Measurements from ENCODE around the gene LRRC18.

LRRC18 gene

DNA sequence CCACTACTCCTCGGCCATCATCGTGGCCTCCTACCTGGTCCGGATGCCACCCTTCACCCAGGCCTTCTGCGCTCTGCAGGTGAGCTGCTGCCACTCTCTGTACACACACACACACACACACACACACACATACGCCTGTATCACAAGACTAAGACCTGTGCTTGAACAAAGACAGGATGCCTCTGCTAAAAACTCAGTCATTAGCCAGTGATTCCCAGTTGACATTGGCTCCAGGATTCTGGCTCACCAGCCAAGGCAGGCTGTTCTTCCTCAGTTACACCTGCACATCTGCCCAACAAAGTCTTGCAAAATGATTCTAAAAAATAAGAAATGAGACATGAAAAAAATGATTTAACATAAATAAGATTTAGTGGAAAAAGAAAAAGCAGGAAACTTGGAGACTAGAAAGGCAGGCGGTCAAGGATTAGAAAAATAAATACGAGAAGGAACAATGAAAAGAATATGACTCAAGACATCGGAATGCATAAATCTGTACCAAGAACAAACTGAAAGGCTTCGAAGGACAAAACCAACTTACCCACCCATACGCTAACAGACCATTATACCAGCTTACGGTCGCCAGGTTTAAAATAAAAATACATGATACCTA lies 7.4 kb upstream of the LRRC18 start:
- in situ Hi-C loops (cut with MboI; ENCODE audit: low sequenced_read_pairs), result no loop called here

DNA sequence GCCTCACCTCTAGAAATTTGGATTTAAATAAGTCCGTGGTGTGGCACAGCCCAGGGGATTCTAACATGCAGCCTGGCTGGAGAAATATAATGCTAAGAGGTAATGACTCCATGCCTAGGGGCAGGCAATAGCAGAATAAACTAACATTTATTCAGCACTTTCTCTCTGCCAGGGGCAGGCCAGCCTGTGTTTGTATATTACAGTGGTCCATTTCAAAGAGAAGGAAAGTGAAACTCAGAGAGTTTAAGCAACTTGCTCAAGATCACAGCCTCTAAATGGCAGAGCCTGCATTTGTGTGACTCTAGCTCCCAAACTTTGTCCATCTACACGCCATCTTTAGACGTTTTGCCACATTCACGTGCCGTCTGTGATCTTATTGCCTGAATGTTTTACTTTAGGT lies 6.7 kb upstream of the LRRC18 start:
- in situ Hi-C loops (cut with MboI; ENCODE audit: low sequenced_read_pairs), result no loop called here

DNA sequence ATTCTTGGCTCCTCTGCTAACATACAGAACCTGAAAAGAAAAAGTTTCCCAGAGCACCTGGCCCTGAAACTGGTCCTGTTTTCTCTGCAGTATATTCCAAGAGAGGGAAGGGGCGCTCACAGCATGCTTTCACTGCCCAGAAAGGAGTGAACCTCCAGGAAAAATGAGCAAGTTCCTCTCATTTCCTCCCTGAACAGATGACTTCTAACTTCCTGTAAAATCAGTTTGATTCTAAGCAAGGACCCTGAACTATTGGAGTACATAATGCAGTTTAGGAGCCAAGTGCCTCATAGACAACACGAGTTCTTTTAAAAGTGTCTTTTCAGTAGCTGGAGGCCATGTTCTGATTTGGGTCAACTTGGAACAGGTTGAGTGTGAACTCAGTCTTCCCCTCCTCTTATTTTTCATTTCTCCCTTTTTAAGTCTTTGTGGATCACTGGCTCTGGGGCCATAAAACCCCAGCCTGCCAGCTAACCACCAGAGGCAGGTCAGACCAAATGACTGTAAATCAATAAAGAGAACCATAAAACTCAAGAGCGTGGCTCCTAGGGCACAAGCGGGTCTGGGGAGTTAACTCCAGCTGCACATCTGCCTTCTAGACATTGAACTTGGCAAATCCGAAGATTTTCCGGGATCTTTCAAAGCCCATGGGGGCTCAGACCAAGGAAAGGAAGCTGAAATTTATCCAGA lies 5.9 kb upstream of the LRRC18 start:
- in situ Hi-C loops (cut with MboI; ENCODE audit: low sequenced_read_pairs), result no loop called here

DNA sequence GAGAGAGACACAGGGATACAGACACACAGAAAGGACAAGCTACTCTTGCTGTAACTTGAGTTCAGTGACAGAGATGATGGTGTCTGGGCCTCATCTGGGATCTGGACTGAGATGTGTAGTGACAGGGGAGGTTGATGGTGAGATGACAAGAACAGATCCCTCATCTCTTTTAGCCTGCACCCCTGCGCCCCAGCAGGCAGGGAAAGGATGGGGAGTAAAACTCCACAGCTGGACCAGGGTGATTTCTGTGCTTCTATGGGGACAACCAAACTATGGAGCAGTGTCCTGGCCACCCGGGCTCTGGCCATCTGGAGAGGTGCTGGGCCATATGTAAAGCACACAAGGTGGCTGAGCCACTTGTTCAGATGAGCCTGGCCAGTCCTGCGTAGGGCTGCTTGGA lies 4.5 kb upstream of the LRRC18 start:
- in situ Hi-C loops (cut with MboI; ENCODE audit: low sequenced_read_pairs), result no loop called here

DNA sequence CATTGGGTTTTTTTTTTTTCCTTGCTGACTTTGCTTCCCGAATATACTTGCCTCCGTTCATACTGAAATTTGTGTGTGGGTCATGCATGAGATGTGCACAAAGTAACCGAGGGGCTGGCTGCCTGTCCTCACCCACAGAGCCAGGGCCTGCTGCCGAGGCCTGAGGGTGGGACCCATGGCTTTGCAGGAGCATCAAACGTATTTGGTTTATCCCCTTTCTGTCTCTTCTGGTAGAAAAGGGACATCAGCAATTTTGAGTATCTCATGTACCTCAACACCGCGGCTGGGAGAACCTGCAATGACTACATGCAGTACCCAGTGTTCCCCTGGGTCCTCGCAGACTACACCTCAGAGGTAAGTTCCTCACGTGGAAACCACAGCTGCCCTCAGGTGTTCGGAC lies 3.5 kb upstream of the LRRC18 start:
- in situ Hi-C loops (cut with MboI; ENCODE audit: low sequenced_read_pairs), result no loop called here

DNA sequence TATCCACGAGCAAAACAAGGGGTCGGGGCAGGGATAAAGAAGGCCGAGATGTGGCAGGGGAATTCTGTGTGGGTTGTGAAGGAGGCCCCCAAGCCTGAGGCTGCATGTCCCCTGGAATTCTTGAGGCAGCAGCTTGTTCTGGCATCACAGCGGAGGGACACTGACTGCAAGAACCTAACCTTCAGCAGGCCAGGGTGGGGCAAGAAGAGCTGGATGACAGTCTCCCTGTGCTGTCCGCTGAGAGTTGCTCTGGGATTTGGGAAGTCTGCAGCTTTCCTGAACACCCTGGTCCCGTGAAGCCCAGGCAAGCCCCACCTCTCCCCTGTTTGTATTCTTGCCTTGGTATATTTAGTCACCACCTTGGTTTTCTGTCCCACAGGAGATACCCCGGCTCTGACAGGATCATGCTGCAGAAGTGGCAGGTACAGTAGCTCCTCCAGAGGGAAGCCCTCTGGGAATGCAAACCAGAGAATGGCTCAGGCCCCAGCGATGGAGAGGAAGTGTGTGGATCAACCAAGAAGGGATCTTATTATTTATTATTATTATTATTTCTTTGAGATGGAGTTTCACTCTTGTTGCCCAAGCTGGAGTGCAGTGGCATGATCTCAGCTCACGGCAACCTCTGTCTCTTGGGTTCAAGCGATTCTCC lies 1.9 kb upstream of the LRRC18 start:
- in situ Hi-C loops (cut with MboI; ENCODE audit: low sequenced_read_pairs), result no loop called here

DNA sequence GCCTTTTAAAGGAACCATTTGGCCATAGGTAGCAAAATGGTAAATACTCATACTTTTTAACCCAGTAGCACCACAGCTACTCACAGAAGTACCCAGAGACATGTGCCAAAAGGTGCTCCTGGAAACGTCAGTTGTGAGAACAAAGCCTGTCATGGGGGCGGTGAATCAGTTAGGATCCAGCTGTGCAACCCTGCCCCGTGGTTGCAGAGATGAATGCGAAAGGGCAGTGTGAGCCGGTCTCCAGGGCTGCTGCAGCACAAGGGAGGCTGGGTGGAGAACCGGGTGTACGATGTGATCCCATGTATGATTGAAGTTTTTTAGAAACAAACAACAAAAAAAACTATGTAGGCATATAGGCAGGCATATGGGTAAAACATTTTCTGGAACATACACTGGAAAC lies 1.3 kb upstream of the LRRC18 start:
- in situ Hi-C loops (cut with MboI; ENCODE audit: low sequenced_read_pairs), result no loop called here

DNA sequence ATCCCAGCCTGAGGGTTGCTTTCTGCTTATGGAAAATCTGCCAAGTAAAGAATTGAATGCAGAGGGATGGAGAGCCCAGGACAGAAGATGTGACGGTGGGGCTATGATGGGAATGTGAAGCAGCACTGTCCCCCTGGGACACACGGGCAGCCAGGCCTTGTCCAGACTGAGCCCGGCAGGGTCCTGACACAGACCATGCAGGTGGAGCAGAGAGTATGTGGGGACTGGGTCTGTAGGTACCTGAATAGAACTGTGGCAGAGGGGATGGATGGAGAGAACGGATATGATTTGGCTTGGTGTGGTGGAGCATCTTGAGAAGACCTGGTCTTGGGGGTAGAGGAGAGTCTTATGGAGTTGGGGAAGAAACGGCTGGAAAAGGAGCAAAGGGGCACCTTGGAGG lies 732 bp upstream of the LRRC18 start:
- in situ Hi-C loops (cut with MboI; ENCODE audit: low sequenced_read_pairs), result no loop called here

DNA sequence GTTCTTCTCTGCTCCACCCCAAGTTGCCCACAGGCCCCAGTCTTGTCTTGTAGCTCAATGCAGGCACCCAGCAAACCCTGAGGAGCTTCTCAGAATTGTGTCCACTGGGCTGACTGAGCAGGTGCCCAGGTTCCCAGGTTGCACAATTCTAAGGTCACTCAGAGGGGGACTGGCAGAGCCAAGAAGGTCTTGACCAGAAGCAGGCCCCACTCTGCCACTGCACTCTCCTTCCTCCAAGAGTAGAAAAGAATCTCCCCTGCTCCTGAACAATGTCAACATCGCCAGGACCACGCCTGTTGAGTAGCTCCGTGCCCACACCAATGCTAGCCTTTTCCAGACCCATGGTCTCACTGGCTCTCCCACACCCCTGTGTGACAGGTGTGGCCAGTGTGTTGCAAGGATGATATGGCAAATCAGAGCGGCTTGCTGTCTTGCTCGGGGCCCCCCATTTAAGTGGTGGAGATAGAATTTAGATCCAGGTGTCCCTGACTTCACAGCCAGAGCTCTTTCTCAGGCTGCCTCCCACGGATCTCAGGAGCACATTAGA lies 577 bp downstream of the LRRC18 start:
- in situ Hi-C loops (cut with MboI; ENCODE audit: low sequenced_read_pairs), result no loop called here

DNA sequence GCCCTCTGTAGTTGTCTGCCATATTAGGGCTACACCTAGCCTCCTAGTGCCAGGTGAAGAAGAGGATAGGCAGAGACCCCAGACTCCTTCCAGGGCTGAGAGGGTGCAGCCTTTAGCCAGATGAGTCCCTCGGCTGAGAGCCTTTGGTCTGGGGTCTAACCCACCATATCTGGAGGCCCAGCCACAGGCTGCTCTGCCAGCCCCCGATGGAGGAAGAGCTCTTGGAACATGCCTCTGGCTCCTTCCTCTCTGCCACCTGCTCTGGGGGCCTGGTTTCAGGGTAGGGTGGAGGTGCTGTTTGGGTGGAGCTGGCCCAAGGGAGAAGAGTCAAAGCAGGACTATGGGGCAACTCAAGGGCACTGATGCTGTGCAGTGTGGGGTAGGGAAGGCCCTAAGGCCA lies 1.4 kb downstream of the LRRC18 start:
- in situ Hi-C loops (cut with MboI; ENCODE audit: low sequenced_read_pairs), result no loop called here

DNA sequence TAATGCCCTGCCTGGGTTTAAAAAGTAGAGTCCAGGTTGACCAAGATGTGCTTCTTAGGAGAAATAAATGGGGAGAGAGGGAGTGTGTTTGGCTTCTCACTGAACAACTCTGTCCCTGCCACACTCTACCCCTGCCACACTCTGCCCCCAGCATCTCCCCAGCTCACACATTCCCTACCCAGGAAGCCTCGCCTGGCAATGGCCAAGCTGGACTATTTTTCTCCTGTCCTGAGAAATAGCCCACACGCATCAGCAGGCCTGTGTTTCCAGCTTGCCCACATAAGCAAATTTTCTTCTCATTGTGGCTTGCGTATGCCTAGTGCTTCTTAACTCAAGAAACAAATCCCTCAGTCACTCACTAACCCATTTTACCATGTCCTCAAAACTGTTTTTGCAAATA lies 1.8 kb downstream of the LRRC18 start:
- in situ Hi-C loops (cut with MboI; ENCODE audit: low sequenced_read_pairs), result no loop called here

DNA sequence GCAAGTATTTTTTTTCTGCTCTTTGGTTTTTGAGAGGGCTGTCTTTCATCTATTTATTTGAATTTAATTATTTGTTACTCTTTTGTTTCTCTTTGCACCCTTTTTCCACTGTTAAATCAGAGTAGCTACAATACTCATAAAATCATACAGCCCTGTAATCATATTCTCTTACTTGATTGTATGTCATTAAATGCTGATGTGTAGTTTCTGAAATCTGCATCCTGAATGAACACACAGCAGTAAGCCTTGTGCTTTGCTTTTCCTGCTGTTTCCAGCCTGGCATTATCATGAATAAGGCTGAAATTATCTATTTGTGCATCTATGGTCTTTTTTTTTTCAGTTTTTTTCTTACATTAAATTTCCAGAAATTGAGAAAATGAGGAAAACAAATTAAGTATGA lies 4.1 kb downstream of the LRRC18 start:
- in situ Hi-C loops (cut with MboI; ENCODE audit: low sequenced_read_pairs), result no loop called here

DNA sequence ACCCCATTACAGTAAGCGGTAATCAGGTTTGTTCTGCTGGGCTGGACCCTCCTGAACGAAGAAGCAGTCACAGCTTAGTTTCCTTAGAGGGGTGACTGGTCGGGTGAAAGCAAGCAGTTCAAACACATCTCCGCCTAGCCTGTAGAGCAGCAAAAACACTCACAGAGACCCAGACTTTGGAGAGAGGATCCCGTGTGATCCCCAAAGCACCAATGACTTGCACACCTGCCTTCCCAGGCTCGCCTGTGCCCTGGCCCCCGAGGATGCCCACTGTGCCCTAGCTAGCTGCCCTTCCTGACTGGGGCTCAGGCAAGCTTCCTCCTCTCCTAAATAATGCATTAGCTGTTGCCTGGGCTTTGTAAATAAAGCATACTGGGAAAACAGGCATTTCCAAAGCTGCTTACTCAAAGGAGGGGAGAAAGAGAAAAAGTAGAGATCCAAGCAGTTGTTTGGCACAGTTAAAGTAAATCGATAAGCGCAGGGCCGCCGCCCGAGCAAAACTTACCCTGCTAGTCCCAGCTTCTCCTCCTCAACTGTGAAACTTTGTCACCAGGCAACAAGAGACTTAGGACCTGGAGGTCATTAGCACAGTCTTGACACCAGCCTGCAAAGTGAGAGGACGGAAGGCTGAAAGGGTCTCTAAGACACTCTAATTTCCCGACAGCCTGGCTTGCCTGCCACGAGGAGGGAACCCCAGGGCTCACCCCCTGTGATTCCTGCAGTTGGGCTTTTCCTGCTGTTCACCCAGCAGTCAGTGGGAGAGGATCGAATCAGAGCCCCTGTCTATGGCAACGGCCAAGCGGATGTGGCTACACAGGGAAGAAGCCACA lies 4.8 kb downstream of the LRRC18 start:
- in situ Hi-C loops (cut with MboI; ENCODE audit: low sequenced_read_pairs), result no loop called here

DNA sequence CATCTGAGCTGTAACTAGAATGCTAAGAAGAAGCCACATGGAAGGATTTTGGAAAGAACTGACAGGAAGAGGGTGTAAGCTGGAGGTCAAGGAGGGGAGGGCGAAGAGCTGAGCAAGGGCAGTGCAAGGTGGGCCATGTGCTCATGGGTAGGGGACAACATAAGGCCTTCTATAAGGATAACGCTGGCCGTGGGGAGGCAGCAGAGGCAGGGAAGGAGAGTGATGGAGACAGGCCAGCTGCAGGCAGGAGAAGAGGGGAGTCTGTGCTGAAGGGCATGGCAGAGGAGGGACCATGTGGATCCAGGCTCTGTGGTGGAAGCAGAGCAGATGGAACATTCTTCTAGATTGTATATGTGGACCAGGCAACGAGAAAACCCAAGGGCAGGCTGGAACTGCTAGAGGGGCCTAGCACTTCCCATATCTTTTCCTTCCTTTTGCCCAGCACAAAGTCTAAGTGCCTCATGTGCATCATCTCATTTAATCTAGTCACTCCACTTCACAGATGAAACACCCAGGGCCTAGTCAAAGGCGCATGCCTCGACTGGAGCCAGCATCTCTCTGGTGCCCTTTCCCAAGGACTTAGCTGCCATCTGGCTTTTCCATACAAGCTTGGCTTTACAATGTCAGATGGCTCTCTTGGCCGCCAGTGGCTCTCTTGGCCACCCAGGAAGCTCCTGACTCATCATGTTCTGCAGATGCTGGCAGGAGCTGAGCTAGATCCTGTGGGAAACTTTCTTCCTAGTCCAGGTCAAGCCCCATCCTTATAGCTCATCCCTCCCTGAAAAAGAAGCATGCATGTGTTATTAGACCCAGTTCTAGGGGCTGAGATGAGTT lies 6.6 kb downstream of the LRRC18 start:
- in situ Hi-C loops (cut with MboI; ENCODE audit: low sequenced_read_pairs), result no loop called here

DNA sequence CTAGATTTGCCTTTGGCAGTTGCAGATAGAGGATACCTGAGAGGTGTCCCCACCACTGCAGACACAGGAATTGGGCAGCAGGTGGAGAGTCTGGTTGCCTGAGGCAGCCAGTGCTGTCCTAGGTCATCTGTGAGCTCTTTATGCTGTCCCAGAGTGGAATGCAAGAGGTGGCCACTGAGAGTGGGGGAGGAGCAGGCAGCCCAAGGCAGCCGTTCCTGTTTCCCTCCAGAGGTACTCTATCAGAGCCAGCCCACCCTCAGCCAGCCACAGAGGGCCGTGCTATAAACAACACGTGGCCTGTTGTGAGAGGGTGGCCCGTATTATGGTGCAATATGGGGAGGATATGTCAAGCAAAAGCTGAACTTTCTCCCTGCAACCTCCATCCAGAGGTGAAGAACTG lies 8.5 kb downstream of the LRRC18 start:
- in situ Hi-C loops (cut with MboI; ENCODE audit: low sequenced_read_pairs), result no loop called here

DNA sequence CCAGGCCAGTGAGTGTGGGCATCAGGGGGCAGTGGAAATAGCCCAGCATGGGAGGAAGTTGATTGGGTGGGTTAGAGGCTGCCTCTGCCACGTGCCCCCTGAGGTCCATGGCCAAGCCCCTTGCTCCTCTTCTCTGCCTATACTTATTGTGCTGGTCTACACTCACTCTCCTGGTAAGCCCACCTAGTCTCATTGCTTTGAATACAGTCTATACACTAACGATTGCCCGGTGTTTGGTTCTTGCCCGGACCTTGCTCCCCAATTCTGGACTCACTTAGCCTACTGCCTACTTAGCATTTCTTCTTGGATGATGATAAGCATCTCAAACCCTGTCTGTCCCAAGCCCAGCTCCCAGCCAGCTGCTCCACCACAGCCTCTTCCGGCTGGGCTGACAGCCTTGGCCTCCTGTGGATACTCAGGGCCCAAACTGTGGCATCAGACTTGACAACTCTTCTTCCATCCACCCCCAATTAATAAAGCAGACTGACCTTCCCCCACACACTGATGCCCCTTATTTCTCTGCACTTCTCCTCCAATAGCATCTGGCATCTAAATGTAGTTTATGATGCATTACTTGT lies 10.1 kb downstream of the LRRC18 start:
- in situ Hi-C loops (cut with MboI; ENCODE audit: low sequenced_read_pairs), result no loop called here

DNA sequence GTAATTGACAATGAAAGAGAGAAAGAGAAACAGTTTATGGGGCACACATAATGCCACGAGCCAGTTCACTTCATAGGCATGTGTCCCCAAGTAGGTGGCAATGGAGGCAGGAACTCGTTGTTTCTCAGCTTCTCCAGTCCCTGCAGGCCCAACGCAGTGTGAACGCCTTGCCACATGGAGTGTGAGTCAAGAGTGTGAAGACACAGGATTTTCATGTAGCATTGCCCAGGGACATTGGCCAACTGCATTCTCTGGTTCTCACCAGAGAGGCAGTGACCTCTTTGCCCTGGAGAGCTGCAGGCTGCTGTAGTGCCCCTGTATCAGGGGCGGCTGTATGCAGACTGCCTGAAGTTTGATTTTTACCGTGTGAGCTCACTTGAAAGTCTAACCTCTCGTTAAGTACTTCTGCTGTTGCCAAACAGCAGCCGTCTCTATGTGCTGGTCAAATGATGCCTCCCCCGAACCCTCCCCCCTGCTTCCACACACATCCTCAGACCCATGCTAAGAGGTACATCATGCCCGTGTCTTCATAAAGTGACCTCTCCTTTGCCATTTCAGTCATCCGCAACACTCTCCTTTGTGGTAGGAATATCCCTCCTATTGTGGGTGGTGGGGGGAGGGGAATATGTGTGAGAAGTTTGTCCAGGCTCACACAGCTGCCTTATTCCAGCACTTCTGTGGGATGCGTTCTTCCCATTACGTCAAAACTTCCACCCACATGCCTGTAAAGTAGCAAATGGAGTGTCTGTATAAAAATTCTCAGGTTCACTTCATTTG lies 12.7 kb downstream of the LRRC18 start:
- in situ Hi-C loops (cut with MboI; ENCODE audit: low sequenced_read_pairs), result no loop called here

DNA sequence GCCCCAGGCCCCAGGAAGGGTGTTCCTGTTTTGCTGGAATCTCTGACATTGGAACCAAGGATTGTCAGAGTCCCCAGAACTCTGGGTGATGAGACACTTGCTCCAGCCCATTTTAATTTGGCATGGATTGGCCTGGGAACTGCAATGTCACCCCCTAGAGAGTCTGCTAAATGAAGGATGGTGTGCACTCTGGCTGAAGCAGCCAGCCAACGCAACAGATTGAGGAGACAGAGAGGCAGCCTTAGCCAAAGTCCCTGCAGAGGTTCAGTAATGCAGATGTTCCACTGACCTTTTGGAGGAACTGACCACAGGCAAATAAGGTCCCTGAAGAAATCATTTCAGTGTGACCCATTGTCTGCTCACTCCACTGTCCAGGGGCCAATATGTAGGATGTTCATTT lies 13.4 kb downstream of the LRRC18 start:
- in situ Hi-C loops (cut with MboI; ENCODE audit: low sequenced_read_pairs), result no loop called here

DNA sequence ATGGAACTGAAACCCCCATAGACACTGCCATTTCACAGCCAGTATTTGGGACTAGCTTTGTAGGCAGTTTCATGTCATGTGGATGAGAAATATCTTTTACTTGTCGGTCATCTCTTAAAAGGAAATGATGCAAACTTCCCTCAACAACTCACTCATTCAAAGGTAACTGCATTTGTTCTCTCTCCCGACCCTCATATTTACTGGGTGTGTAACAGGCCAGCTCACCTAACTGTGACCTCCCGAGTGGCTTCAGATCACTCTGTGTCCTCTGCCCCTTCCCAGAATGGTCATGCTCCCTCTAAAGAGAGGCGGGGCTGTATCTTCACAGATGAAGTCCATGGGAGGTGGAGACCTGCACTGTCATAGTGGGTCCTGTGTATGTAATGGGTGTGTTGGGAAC lies 14.7 kb downstream of the LRRC18 start:
- in situ Hi-C loops (cut with MboI; ENCODE audit: low sequenced_read_pairs), result no loop called here
